Measurements from ENCODE around the gene FARSA. TPM values are rescaled to one million over a fixed set of nuclear protein-coding genes. Genes with fewer than 3 reads are reported as not detected.

Gene FARSA
- total and polyA plus RNA-seq, 2 of the 13 experiments (the other 11 are each of a cell fraction or from before 2014, with no cell fraction given), result 25.9 to 72.0 TPM

DNA sequence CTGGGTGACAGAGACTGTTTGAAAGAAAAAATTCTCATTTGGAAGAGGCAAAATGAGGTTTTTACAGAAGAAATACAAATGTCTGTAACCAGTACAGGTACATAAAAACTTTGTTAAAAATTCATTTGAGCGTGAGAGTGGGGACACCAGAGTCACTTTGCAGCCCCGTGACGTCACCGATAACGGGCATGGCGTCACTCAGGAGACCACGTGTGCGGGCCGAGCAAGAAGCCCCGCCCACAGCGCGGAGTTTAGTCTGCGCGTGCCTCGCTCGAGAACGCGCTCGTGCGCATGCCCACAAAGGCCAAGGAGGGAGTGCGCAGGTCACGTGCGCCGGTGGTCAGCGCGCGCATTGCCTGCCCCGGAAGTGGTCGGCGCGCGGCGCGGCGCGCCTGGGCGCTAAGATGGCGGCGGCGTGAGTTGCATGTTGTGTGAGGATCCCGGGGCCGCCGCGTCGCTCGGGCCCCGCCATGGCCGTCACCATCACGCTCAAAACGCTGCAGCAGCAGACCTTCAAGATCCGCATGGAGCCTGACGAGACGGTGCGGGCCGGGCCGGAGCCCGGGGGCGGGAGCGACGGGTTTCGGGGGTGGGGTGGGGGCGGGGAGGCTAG is 12.1 kb upstream of the FARSA start, which contains the start of gene RAD23A (continued):
- no peak for TF ChIP-seq ZFP36 (IDR thresholded peaks at IDR 0.05; ENCODE audit: borderline replicate concordance, low read depth, low read length, partially characterized antibody)
- 0 out of 2 replicates have a peak, but pooled peaks have one; percentile 39 for TF ChIP-seq UBTF (CRISPR knock-in tag; IDR thresholded peaks at IDR 0.05)
- peak; percentile 77 for TF ChIP-seq ZMYM4 (CRISPR knock-in tag; IDR thresholded peaks at IDR 0.05)
- TF ChIP-seq, protein P1, sequence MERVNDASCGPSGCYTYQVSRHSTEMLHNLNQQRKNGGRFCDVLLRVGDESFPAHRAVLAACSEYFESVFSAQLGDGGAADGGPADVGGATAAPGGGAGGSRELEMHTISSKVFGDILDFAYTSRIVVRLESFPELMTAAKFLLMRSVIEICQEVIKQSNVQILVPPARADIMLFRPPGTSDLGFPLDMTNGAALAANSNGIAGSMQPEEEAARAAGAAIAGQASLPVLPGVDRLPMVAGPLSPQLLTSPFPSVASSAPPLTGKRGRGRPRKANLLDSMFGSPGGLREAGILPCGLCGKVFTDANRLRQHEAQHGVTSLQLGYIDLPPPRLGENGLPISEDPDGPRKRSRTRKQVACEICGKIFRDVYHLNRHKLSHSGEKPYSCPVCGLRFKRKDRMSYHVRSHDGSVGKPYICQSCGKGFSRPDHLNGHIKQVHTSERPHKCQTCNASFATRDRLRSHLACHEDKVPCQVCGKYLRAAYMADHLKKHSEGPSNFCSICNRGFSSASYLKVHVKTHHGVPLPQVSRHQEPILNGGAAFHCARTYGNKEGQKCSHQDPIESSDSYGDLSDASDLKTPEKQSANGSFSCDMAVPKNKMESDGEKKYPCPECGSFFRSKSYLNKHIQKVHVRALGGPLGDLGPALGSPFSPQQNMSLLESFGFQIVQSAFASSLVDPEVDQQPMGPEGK (CRISPR knock-in tag; IDR thresholded peaks at IDR 0.05), result peak; percentile 69
- TF ChIP-seq SRF (IDR thresholded peaks at IDR 0.05; ENCODE audit: low read depth, low read length), result no peak
- TF ChIP-seq PHF5A (CRISPR knock-in tag; IDR thresholded peaks at IDR 0.05; ENCODE audit: low read depth, unreplicated experiment), result no peak
- no peak for TF ChIP-seq ZNF720 (CRISPR knock-in tag; IDR thresholded peaks at IDR 0.05)
- TF ChIP-seq AFF4 (CRISPR knock-in tag; IDR thresholded peaks at IDR 0.05), result no peak
- no peak for TF ChIP-seq PRPF4 (IDR thresholded peaks at IDR 0.05; ENCODE audit: low read depth, low read length, poor library complexity, severe bottlenecking)
- peak; percentile 33; the same call in 1 of the 2 replicates for TF ChIP-seq RARA (CRISPR knock-in tag; IDR thresholded peaks at IDR 0.05)
- TF ChIP-seq ZNF737 (CRISPR knock-in tag; IDR thresholded peaks at IDR 0.05; ENCODE audit: borderline replicate concordance), result no peak
- TF ChIP-seq, protein P2, sequence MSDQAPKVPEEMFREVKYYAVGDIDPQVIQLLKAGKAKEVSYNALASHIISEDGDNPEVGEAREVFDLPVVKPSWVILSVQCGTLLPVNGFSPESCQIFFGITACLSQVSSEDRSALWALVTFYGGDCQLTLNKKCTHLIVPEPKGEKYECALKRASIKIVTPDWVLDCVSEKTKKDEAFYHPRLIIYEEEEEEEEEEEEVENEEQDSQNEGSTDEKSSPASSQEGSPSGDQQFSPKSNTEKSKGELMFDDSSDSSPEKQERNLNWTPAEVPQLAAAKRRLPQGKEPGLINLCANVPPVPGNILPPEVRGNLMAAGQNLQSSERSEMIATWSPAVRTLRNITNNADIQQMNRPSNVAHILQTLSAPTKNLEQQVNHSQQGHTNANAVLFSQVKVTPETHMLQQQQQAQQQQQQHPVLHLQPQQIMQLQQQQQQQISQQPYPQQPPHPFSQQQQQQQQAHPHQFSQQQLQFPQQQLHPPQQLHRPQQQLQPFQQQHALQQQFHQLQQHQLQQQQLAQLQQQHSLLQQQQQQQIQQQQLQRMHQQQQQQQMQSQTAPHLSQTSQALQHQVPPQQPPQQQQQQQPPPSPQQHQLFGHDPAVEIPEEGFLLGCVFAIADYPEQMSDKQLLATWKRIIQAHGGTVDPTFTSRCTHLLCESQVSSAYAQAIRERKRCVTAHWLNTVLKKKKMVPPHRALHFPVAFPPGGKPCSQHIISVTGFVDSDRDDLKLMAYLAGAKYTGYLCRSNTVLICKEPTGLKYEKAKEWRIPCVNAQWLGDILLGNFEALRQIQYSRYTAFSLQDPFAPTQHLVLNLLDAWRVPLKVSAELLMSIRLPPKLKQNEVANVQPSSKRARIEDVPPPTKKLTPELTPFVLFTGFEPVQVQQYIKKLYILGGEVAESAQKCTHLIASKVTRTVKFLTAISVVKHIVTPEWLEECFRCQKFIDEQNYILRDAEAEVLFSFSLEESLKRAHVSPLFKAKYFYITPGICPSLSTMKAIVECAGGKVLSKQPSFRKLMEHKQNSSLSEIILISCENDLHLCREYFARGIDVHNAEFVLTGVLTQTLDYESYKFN (CRISPR knock-in tag; conservative IDR thresholded peaks at IDR 0.05), result peak; percentile 32; the same call in 1 of the 2 replicates

Measured in HepG2 (cell line).